Cortex of kidney (tissue), 1 donor: ENCODE measurements around the gene PRMT7.

ENCODE experiments used
- DNase-seq: peaks from one replicate; lab custom pipeline; 2025; lab: John Stamatoyannopoulos, UW

The PRMT7 gene

DNA sequence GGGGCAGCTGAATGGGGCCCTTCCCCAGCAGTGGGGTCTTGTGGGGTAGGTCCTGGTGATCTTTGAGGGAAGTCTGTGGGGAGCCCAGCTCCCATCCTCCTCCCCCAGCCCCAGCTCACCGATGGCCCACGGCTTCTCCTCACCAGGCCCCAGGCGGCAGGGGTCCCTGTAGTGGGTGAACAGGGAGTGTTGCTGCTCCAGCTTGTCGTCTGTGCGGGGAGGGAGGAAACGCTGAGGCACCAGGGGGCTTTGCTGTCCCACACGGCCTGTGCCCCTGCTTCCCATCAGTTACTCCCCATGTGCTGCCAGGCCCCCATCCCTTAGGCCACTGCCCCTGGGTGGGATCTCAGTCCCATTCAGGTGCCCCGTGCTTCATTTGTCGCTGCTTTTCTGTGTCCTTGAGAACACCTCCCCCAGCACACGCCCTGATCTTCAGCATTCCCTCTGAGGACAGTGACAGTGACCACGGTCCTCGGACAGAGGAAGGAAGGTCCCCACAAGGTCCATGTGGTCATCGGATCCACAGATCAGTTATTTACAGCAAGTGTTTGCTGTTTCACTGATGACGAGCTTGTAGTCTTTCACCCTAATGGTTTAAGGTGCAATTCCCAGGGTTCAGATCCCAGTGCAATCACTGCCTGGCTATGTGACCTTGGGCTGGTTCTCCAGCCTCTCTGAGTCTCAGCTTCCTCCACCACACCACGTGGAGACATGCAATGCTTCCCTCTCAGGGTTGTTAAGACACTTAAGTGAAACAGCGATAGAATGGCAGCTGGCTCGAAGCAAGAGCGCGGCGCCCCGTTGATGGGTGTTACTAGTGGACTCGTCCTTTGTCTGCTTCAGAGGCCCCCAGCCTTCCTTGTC, 53.1 kb downstream of the PRMT7 start:
- no peak for DNase-seq

DNA sequence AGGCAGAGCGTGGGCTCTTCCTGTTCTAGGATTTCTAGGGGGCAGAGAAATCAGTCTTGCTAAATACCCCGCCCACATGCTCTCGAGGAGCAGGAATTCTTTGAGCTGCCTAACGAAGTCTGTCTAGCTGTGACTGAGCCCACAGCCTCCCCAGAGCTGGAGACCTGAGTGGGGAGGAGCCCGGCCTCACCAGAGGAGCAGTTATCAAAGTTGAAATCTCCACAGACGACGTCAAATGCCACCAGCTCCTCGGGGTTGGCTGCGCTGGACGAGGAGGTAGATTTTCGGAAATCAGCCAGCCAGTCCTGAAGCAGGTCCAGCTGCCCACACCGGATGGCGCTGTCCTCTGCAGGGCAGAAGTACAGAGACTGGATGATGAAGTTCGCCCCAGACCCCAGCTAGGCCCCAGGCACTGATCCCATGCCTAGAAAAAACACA, 53.8 kb downstream of the PRMT7 start:
- DNase-seq: no peak

- DNase-seq: no peak
Observed at GRCh38 chr16:68365167-68365817, 54.5 kb downstream of the PRMT7 start.

- no peak for DNase-seq
Observed at GRCh38 chr16:68366062-68366461, 55.2 kb downstream of the PRMT7 start.

- no peak for DNase-seq
Observed at GRCh38 chr16:68367030-68367429, 56.2 kb downstream of the PRMT7 start.

- no peak for DNase-seq
Observed at GRCh38 chr16:68367440-68367839, 56.6 kb downstream of the PRMT7 start.

DNA sequence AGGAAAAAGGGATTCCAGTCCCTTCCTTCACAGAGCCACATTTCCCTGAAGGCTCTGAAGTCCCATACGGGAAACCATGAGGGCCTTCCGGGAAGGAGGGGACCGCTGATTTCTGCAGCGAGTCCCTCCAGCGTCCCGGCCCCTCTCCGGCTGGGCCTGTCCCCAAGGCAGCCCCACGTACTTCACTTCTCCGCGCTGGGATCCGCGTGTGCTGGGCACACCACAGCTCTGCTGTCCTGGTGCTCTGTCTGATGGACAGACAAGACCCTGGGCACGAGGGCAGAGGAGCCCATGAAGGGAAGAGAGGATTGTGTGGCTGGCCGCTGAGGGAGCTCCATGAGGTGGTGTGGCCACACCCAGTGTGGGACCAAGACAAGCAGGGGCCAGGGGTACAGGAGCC, 57.1 kb downstream of the PRMT7 start:
- no peak for DNase-seq

GRCh38 chr16:68368301-68368888, 57.6 kb downstream of the PRMT7 start:
- no peak for DNase-seq

DNA sequence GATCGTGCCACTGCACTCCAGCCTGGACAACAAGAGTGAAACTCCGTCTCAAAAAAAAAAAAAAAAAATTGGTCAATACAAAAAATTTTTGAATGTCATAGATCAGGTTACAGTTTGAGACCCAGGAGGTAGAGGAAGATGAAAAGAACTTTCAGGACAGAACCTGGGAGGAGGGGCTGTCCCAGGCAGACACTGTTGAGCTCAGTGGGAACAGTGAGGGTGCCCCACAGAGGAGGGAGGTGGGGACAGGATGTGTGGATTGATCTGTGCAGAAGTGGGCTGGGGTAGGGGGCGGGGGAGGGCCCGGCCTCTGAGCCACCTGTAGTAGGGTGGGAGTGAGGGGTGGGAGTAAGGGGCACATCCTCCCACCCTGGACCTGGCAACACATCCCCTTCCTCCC, 58.3 kb downstream of the PRMT7 start:
- DNase-seq: no peak

- no peak for DNase-seq
Observed at GRCh38 chr16:68369697-68370580, 59.1 kb downstream of the PRMT7 start.

GRCh38 chr16:68370581-68371275, 59.9 kb downstream of the PRMT7 start:
- DNase-seq: no peak

- DNase-seq: no peak
Observed at GRCh38 chr16:68371276-68371651, 60.4 kb downstream of the PRMT7 start.

DNA sequence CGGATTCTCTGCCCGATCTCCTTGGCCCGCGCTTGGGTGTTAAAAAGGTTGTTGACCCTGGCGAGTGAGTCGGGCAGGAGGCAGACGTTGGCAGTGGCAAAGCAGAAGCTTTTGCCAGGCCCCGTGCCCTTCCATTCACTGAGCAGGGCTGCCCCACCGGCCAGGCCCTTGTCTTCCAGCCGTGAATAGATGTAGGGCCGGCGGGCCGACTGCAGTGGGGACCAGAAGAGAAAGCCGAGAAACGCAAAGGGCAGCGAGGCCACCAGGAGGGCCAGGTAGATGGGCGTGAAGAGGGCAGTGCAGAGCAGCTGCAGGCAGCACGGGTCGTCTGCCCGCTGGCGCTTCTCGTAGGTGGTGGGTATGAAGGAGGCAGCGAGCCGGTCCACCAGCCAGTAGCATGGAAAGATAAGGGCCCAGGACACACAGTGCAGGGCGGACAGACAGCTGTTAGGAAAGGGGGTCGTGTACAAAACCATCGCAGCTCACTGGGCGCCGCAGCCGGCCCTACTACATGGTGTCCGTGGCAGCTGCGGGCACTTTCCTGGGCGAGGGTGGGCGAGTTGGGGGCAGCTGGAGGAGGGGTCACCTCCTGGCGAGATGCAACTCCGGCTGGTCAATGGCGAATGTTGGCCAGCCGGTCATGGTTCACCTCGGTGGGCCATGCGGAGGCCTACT, 61.0 kb downstream of the PRMT7 start:
- no peak for DNase-seq

- DNase-seq: no peak
Observed at GRCh38 chr16:68372381-68372720, 61.5 kb downstream of the PRMT7 start.

- no peak for DNase-seq
Observed at GRCh38 chr16:68372806-68373205, 62.0 kb downstream of the PRMT7 start.

DNA sequence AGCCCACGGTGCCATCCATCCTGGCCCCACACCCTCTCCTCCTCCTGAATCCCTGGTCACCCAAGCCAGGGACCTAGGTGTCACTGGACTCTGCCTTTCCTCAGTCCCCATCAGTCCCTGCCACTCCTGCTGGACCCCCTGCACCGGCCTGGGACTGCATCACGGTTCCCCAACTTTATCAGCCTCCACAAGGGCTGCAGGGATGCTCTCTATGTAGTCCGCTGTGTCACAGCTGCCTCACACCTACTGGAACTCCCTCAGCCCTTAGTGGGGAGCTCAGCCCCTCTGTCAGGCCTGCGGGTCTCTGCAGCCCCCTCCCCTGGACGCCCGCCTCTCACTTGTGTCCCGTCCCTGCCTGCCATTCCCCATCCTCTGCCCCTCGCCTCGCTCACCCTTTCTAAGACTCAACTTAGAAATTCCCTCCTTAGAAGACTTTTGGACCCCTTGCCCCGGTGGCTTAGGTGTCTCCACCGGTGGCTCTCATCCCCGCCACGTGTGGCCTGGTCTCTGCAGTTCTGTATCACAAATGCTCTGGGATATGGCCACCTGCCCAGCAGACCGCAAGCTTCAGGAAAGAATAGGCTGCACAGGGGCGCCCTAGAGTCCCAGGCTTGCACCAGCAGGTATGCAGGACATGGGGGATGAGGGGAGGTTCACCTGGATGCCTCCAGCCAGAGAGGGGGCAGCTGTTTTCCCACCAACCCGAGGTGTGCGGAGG, 62.9 kb downstream of the PRMT7 start:
- no peak for DNase-seq

DNA sequence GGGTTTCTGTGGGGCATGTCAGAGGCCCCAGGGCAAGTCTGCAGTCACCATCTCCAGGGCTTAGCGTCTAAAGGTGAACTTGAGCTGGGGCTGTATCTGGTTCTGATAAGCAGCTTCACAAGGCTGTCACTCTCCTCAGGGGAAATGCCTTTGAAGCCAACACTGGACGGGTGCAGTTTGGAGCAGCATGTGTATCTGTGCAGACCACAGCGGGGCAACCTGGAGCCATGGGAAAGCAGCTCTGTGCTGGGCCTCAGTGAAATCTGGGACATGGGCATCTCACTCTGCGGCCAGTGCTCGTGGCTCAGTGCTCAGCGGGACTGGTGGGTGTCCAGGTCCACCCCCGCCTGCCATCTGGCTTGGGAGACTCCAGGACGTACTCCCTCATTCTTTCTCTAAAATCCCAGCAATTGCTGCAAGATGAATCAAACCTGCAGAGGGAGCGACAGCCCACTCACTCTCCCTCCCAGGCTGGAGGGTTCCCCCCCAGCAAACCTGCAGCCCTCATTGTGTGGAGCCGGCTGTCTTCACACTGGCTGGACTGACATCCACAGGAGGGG, 63.5 kb downstream of the PRMT7 start:
- DNase-seq: no peak

GRCh38 chr16:68374961-68375660, 64.3 kb downstream of the PRMT7 start:
- DNase-seq: no peak

DNA sequence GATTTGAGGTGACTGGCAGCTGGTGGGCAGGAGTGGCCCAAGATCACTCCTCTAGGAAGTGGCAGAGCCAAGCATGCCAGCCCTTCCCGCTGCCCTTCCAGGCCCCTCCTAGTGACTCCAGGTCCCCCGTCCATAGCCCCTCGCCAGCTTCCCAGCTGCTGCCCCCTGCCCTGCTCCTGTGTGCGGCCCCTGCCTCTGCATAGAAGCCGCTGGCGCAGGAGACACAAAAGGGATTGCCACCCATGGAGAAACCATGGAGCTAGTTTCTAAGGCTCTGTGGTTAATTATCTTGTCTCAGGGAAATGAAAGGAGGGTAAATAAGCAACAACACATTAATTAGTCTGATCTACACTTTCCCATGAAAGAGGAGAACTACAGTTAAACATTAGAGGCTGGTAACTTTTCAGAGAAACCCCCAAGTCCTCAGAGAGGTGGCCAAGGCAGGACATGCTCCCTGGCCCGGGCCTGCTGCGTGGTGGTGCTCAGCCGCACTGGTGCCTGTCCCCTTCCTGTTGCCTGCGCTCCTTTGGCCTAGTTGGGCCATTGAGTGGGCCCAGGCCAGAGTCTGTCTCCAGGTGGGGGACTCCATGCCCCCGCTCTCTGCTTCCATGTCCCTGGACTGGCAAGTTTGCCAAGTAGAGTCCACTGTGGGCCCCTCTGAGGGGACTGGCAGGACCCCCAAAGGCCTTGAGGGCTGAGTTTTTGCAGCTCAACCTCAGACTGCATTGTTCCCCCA, 65.2 kb downstream of the PRMT7 start:
- no peak for DNase-seq
